Measurements from ENCODE around the gene HK1. TPM values are rescaled to one million over a fixed set of nuclear protein-coding genes. Genes with fewer than 3 reads are reported as not detected.

Gene HK1
- total and polyA plus RNA-seq, 2 of the 4 experiments (the other 2 are of a cell fraction) = 53.7 to 90.5 TPM

DNA sequence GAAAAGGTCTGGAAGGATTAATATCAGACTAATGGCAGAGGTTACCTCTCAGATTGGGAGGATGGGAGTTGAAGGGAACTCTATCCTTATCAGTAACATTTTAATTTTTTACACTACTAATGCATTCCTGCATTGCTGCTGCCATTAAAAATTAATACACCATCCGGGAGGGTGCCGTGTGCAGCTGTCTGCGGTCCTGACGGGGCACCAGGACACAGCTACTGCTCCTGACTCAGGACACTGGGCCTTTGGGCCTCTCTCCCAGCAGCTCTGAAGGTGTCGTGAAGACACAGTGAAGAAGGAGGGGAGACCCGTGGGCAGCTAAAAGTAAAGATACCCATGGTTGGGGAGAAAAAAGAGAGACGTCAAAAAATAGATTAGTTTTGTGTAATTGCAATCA, 23.4 kb upstream of the HK1 start:
- no peak overlapping the region for H4K91ac ChIP-seq (ENCODE audit: insufficient read depth, low read depth, low read length)
- H2BK5ac ChIP-seq (ENCODE audit: low read depth, low read length, poor library complexity, severe bottlenecking) = no peak overlapping the region
- H3K27me3 ChIP-seq (ENCODE audit: control insufficient read depth, insufficient read depth, low read length) = peaks cover 31% of the 10 kb centered on the region
- no peak overlapping the region for H3K9ac ChIP-seq (ENCODE audit: low read depth, low read length)
- DNase-seq (no peak), ATAC-seq (ENCODE audit: low read depth) (no peak)
- dilution Hi-C loops (cut with HindIII; ENCODE audit: low sequenced_read_pairs, unreplicated experiment) = no loop called here
- POLR2A ChIA-PET (ENCODE audit: unreplicated experiment) = no interaction called here
- intact Hi-C loops (cut with micrococcal nuclease) = loop anchor here (1.0 kb wide), 1 partner anchor 14 kb away; no protein-coding TSS in a partner anchor
- no peak overlapping the region for H2AK9ac ChIP-seq (replicated peaks; ENCODE audit: low read depth, low read length, poor library complexity)
- H4K5ac ChIP-seq (ENCODE audit: low read depth, low read length) = no peak overlapping the region
- H3K56ac ChIP-seq (ENCODE audit: extremely low read depth, insufficient read depth, low read length) = no peak overlapping the region
- H2BK15ac ChIP-seq (ENCODE audit: low read depth, low read length) = no peak overlapping the region
- no peak overlapping the region for H3K4me2 ChIP-seq (ENCODE audit: low read depth, low read length)
- TF ChIP-seq NFE2L2 (IDR thresholded peaks at IDR 0.05; ENCODE audit: low read depth, low read length) (no peak), RCOR1 (IDR thresholded peaks at IDR 0.05; ENCODE audit: insufficient replicate concordance, low read length) (no peak), MXI1 (IDR thresholded peaks at IDR 0.05; ENCODE audit: borderline replicate concordance, low read depth, low read length) (no peak), POLR2A (IDR thresholded peaks at IDR 0.05; ENCODE audit: low read depth, low read length) (no peak), FOS (IDR thresholded peaks at IDR 0.05; ENCODE audit: low read depth, low read length) (no peak), RAD21 (IDR thresholded peaks at IDR 0.05; ENCODE audit: low read length) (no peak)
- no peaks in the 10 kb centered on the region for H3K9me3 ChIP-seq (ENCODE audit: control insufficient read depth, insufficient read depth, low read length)
- H3K4ac ChIP-seq (ENCODE audit: low read depth, low read length) = no peak overlapping the region
- H2BK20ac ChIP-seq (ENCODE audit: low read depth, low read length) = no peak overlapping the region
- WGBS, 2 experiments (ENCODE audit: extremely low coverage in 2 of 2, insufficient read length in 1 of 2) = 28% methylated on average over 4 of the region's 7 CpGs; no CpG with 5 or more reads in 1 of the 2 experiments
- H3K4me3 ChIP-seq (ENCODE audit: insufficient read depth, low read depth, low read length) = no peak overlapping the region
- H3K27ac ChIP-seq (ENCODE audit: insufficient read depth, low read length) = no peak overlapping the region
- CTCF ChIA-PET = no interaction called here
- in situ Hi-C loops (cut with MboI; ENCODE audit: low sequenced_read_pairs) = no loop called here
- H3K23ac ChIP-seq (ENCODE audit: low read depth, low read length) = no peak overlapping the region
- no peak overlapping the region for H2AFZ ChIP-seq (replicated peaks; ENCODE audit: low read length, poor library complexity)
- no peaks in the 10 kb centered on the region for H3K9me1 ChIP-seq (ENCODE audit: insufficient read depth, low read length)
- no peak overlapping the region for H4K8ac ChIP-seq (ENCODE audit: low read depth in 2 of 2, low read length in 2 of 2)
- no peaks in the 10 kb centered on the region for H3K36me3 ChIP-seq (ENCODE audit: control insufficient read depth, insufficient read depth, low read length)
- no peaks in the 10 kb centered on the region for H3K79me1 ChIP-seq (ENCODE audit: low read depth in 1 of 2, low read length in 2 of 2)
- H3K18ac ChIP-seq (ENCODE audit: low read depth, low read length) = no peak overlapping the region
- H2AK5ac ChIP-seq (ENCODE audit: low read depth, low read length) = no peak overlapping the region
- BruUV-seq (replicated peaks) = no TSS peak
- no peaks in the 10 kb centered on the region for H4K20me1 ChIP-seq (ENCODE audit: insufficient read depth, low read length)
- no peaks in the 10 kb centered on the region for H3K4me1 ChIP-seq (ENCODE audit: control insufficient read depth, insufficient read depth, low read length)
- H3K14ac ChIP-seq (replicated peaks; ENCODE audit: low read depth, low read length) = no peak overlapping the region
- H2BK120ac ChIP-seq (ENCODE audit: low read depth, low read length) = no peak overlapping the region
